ENCODE measurements around the gene DHRSX.

The DHRSX gene

DNA sequence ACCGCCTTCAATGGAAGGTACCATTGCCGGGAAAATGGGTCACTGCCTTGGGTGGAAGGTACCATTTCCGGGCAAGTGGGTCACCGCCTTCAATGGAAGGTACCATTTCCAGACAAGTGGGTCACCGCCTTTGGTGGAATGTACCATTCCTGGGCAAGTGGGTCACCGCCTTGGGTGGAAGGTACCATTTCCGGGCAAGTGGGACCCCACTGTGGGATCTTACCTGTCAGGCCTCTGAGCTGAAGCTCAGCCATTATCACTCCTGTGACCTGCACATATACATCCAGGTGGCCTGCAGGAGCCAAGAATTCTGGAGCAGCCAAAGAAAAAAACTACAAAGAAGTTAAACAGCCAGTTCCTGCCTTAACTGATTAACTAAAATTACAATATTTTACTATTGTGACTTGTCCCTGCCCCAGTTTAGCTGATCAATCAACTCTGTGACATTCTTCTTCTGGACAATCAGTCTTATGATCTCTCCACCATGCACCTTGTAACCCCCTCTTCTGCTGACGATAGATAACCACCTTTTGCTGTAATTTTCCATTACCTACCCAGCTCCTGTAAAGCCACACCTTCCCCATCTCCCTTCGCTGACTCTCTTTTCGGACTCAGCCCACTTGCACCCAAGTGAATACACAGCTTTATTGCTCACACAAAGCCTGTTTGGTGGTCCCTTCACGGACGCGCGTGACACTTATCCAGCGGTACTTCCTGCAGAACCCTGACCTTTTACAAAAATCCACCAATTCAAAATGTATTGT lies 313.2 kb downstream of the DHRSX start:
- no peak for DNase-seq

- no peak for DNase-seq
These were observed 315.3 kb downstream of the DHRSX start for GRCh38 chrX:2185341-2186082.

DNA sequence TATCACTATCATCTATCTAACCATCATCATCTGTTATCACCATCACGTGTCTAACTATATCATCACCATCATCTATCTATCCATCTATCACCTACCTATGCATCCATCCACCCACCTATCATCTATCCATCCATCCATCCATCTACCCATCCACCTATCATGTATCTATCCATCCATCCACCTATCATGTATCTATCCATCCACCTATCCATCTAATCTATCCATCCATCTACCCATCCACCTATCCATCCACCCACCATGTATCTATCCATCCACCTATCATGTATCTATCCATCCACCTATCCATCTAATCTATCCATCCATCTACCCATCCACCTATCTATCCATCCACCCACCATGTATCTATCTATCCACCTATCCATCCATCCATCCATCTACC lies 316.7 kb downstream of the DHRSX start:
- DNase-seq = no peak

- no peak for DNase-seq
These were observed 317.5 kb downstream of the DHRSX start for GRCh38 chrX:2183193-2183725.

DNA sequence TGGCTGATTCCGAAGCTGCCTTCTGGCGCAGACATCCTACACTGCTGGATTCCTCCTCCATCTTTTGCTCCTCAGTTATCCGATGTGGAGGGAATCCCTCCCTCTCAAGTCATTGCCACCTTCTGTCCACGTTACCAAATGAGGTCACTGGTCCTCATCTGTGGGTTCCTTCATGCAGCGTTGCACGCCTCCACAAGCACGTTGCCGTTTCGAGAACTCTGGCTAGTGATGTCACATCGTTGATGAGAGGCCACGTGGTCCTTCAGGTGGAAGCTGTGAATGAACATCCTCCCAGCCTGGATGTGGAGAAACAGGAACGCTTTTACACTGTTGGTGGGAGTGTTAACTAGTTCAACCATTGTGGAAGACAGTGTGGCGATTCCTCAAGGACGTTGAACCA lies 323.2 kb downstream of the DHRSX start:
- no peak for DNase-seq

DNA sequence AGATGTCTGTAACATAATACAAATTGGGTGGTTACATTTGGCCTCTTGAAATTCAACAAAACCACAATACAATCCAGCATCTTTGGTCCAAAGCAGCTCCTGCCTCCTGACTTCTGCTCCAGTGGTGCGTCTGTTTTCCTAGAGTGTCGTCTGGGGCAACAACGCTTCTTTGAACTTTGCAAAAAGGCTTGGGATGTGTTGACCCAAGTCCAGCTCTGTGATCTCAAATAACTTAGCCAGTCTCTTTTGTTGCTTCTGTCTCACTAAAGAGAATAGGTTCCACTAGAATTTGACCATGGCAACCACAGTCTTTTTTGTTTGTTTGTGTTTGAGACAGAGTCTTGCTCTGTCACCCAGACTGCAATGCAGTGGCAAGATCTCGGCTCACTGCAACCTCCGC lies 324.0 kb downstream of the DHRSX start:
- DNase-seq = no peak

DNA sequence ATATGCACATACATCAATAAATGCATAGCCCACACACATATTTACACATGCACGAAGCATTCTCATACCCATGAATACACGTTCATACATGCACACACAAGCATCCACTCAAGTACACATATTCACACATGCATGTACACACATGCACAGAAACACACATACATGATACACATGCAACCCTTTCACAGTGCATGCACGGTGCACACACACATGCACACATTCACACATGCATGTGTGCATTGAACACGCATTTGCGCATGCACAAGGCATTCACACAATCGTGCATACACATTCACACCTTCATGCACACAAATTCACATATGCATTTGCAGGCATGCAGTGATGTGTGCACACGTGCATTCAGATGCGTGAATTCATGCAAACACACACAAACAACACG lies 324.5 kb downstream of the DHRSX start:
- DNase-seq = no peak

DNA sequence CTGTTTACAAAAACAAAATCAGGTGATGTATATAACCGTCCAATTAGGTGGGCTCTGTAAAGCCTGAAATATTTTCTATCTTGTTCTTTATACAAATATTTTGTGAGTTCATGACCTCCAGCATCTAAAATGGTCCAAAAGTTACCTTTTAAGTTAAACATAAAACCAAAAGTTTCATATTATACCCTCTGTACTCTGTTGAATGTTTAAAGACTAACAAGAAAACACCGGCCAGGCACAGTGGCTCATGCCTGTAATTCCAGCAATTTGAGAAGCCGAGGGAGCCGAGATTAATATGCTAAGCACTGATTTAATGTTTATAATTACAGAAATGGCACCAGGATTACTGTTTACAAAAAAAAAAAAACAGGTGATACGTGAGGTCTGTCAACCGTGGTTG lies 328.4 kb downstream of the DHRSX start:
- DNase-seq = no peak
